Right forelimb (tissue), 1 donor: ENCODE results near the gene HRC.
"Not testable (repeated sequence)": the region's sequence is repeated elsewhere in the genome, so short reads cannot be mapped to it uniquely, and the experiment has no call there.

ENCODE experiments used
- DNase-seq: peaks from one replicate; pipeline ENCODE4 v3.0.0-alpha.2; 2018

HRC gene, protein sequence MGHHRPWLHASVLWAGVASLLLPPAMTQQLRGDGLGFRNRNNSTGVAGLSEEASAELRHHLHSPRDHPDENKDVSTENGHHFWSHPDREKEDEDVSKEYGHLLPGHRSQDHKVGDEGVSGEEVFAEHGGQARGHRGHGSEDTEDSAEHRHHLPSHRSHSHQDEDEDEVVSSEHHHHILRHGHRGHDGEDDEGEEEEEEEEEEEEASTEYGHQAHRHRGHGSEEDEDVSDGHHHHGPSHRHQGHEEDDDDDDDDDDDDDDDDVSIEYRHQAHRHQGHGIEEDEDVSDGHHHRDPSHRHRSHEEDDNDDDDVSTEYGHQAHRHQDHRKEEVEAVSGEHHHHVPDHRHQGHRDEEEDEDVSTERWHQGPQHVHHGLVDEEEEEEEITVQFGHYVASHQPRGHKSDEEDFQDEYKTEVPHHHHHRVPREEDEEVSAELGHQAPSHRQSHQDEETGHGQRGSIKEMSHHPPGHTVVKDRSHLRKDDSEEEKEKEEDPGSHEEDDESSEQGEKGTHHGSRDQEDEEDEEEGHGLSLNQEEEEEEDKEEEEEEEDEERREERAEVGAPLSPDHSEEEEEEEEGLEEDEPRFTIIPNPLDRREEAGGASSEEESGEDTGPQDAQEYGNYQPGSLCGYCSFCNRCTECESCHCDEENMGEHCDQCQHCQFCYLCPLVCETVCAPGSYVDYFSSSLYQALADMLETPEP

GRCh38 chr19:49155005-49155819 lies at the start of gene HRC:
TSS of gene HRC (minus strand) at chr19:49155396. CDS start at chr19:49155237, 159 bp downstream.
- peak; percentile 63 for DNase-seq

DNA sequence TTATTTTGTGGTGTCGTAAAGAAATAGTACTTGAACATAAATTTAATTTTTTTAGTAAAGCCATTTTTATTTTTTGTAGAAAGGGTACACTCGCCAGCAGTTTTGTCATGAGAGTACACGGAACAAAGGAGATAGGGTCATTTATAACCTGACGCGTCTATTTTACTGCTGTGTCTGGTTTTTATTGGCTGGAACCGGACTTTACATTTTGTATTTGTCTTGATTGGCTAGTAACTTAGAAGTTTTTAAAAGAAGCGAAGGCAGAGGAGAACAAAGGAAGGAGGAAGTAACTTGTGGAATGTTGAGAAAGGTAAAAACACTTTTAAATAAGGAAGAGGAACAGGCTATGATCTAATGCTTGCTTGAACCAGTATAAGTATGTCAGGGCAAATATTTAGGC lies 45.8 kb upstream of the HRC start:
- no peak for DNase-seq

DNA sequence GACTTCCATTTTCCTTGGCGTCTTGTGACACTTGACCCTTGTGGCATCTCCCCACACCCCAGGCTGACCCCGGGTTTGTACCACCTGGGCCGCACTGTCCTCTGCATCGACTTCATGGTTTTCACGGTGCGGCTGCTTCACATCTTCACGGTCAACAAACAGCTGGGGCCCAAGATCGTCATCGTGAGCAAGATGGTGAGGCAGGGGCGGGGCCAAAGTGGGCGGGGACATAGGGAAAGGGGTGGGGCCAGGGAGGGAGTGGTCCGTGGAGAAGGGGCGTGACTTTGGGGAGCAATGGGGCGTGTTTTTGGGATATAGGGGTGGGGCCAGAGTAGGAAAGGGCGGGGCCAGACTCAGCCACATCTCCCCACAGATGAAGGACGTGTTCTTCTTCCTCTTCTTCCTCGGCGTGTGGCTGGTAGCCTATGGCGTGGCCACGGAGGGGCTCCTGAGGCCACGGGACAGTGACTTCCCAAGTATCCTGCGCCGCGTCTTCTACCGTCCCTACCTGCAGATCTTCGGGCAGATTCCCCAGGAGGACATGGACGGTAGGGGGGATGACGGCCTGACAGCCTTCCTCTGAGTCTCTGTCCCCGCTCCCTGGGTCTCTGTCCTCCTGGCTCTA lies 45.2 kb upstream of the HRC start:
- no peak for DNase-seq

DNA sequence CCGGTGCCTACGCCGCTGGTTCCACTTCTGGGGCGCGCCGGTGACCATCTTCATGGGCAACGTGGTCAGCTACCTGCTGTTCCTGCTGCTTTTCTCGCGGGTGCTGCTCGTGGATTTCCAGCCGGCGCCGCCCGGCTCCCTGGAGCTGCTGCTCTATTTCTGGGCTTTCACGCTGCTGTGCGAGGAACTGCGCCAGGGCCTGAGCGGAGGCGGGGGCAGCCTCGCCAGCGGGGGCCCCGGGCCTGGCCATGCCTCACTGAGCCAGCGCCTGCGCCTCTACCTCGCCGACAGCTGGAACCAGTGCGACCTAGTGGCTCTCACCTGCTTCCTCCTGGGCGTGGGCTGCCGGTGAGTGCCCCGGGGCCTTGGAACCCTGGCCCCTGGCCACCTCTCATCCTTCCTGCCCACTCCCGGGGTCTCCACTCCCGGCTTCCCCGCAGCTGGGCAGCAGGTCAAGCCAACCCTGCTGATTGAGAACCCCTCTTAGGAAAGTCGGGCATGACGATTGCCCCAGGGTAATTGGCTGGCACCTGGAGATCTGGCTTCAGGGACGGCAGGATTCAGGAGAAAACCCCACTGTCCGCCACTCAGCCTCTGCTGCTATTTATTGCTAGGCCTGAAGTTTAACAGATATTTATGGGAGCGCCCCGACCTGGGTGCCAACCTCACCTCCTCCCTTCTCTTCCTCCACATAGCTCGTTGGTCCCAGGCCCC lies 41.5 kb upstream of the HRC start:
- no peak for DNase-seq

- no peak for DNase-seq
These were observed 39.2 kb upstream of the HRC start for GRCh38 chr19:49194408-49194807.

DNA sequence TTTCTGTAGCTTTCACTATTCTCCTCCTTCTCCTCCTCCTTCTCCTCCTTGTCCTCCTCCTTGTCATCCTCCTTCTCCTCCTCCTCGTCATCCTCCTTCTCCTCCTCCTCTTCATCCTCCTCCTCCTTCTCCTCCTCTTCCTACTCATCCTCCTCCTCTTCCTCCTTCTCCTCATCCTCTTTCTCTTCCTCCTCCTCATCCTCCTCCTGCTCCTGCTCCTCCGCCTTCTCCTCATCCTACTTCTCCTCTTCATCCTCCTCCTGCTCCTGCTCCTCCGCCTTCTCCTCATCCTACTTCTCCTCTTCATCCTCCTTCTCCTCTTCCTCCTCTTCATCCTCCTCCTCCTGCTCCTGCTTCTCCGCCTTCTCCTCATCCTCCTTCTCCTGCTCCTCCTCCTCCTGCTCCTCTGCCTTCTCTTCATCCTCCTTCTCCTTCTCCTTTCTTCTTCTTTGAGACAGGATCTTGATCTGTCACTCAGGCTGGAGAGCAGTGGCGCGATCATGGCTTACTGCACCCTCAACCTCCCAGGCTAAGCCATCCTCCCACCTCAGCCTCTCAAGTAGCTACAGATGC lies 38.7 kb upstream of the HRC start:
- DNase-seq: no peak

- DNase-seq: no peak
These were observed 35.6 kb upstream of the HRC start for GRCh38 chr19:49190781-49191180.

DNA sequence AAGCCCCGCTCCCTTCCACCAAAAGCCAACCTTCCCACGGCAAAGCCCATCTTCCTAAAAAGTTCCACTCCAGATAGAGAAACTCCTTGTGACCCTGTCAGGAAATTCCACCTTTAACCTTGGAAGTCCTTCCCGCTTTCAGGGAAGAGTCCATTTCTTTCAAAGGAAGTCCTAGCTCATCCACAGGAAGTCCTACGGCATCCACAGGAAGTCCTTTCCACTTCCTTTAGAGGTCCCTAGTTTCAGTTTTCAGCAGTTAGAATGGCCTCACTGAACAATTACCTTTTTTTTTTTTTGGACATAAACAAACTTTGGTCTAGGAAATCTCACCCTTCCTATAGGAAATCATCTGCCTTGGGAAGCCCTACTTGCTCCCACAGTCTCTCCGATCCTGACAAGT lies 34.1 kb upstream of the HRC start:
- no peak for DNase-seq

GRCh38 chr19:49188626-49189200 lies 33.5 kb upstream of the HRC start:
- DNase-seq: no peak

GRCh38 chr19:49186108-49186507 lies 30.9 kb upstream of the HRC start:
- no peak for DNase-seq

GRCh38 chr19:49182848-49183375 lies 27.7 kb upstream of the HRC start:
- DNase-seq: no peak

- DNase-seq: not testable (repeated sequence)
These were observed 27.0 kb upstream of the HRC start for GRCh38 chr19:49182010-49182847.

DNA sequence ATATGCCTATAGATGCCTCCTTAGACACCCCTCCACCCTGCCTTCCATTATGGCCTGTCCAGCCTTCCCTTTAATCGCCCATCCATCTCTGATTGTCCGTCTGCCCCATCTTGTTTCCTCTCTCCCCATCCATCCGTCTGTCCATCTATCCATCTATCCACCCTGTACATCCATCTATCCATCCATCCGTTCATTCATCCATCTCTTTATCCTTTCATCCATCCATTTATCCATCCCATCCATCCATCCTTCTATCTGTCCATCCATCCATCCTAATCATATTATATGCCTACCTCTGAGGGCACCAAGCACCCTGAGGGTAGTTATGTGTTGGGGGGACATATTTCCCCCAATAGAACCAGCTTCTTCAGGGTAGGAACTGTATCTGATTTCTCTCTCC lies 25.5 kb upstream of the HRC start:
- no peak for DNase-seq

- DNase-seq: no peak
These were observed 18.0 kb upstream of the HRC start for GRCh38 chr19:49173198-49173597.

DNA sequence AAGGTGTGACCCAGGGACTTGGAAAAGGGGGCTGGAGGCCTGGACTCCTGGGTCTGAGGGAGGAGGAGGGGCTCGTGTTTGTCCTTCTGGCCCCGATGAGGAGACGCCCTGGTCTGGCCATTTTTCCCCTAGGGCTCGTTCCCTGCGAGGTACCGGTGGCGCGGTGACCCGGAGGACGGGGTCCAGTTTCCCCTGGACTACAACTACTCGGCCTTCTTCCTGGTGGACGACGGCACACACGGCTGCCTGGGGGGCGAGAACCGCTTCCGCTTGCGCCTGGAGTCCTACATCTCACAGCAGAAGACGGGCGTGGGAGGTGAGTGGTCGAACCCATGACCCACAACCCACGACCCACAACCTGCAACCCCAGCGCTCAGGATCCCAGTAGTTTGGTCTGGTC lies 13.2 kb upstream of the HRC start:
- DNase-seq: no peak

DNA sequence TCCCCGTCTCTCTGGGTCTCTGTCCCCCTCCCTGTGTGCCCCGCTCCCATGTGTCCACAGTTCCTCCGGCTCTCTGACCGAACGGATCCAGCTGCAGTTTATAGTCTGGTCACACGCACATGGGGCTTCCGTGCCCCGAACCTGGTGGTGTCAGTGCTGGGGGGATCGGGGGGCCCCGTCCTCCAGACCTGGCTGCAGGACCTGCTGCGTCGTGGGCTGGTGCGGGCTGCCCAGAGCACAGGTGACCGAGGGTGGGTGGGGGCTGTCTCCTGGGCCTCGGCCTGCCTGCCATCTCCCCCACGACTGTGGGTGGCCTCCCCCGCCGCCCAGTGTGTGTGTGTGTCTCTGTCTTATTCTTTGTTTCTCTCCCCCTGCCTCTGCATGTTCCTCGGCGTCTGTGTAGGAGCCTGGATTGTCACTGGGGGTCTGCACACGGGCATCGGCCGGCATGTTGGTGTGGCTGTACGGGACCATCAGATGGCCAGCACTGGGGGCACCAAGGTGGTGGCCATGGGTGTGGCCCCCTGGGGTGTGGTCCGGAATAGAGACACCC lies 12.7 kb upstream of the HRC start:
- DNase-seq: no peak

GRCh38 chr19:49165865-49166301 lies 10.7 kb upstream of the HRC start:
- no peak for DNase-seq

DNA sequence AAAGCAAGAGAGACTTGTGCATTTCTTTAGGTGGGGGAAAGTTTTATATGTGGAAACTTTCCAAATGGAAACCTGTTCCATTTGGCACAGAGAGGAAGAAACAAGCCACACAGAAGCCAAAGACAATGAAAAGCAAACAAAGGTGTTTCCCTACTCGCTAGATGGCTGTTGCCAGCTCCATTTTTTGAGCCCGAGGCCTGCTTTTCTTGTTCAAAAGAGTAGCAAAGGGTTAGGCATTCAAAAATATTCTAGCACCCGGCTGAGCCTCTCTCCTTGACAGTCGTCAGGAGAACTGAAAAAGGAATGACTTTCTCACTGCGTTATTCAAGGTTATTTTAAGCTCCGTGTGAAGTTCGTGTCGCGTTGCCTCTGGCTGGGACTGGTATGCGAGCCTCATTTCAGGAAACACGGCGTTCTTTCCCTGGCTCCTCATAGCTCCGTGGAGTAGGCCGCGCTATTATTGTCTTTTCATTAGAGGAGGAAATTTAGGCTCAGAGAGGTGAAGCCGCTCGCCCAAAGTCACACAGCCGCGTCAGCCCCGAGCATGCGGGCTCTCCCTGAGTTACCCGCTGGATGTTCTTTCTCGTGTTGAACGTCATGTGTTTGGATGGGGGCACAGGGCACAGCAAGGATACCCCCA lies 10.0 kb upstream of the HRC start:
- DNase-seq: no peak

GRCh38 chr19:49161987-49162386 lies 6.8 kb upstream of the HRC start:
- no peak for DNase-seq
